Activated CD4-positive, alpha-beta T cell treated with anti-CD3 and anti-CD28 coated beads for 48 hours (primary cell): Measurements from ENCODE around the gene SLC35D2.

Source experiments
- DNase-seq: peaks from one replicate; pipeline ENCODE4 v3.0.0-alpha.2; 2020

The SLC35D2 gene

DNA sequence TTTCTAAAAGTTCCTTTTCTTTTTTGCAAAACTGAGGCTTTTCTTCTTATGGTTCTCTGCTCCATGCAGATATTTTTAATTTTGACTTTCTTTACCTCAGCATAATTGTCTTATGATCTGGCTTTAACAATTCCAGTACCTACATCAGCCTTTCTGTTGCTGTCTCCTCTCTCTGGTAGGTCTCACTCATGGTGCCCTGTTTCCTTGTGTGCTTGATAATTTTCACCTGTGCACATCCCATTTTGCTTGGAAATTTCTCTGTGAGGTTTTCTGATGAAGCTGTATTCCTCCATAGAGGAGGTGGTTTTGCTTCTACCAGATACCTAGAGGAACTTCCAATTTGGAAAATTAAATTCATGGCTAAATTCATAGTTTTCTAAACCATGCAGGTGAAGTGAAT is 79.3 kb downstream of the SLC35D2 start:
- no peak for DNase-seq

DNA sequence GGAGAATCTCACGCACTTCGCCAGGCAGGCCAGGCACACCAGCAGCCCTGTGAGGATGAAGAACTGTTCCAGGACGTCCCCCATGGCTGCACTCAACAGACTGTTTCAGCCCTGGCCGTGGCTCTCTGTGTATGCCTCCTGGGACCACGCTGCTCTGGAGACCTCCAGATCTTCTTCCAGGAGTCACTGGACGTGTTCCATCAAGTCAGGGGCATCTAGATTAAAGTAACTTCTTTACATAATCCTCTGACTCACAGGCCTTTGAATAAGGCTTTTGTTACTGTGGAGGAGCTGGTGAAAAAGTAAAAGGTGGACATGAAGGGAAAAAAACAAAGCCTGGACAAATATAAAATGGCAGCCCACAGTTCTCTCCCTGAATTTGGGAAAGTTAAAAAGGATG is 81.5 kb downstream of the SLC35D2 start, which contains the start of gene HSD17B3:
HSD17B3 (minus strand) TSS at position 156 of the 400 bp plus-strand sequence; CDS start at position 84, 72 bp downstream.
- DNase-seq: no peak

DNA sequence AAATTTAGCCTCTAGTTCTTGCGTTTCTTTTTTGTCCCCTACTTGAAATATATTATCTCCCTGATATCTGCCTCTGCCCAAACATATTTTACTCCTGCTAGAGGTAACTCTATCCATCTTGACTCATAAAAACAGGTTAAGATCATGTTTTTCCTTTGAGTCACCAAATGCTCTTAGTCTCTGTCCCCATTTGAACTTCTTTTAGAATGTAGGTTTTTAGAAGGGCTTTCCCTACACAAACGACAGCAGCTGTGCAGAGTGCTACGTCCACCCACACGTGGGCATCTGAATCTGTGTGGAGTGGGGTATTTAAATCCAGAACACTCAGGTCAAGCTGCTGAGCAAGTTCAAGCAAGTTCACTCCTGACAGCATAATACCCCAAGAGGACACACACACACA is 83.7 kb downstream of the SLC35D2 start:
- DNase-seq: no peak

DNA sequence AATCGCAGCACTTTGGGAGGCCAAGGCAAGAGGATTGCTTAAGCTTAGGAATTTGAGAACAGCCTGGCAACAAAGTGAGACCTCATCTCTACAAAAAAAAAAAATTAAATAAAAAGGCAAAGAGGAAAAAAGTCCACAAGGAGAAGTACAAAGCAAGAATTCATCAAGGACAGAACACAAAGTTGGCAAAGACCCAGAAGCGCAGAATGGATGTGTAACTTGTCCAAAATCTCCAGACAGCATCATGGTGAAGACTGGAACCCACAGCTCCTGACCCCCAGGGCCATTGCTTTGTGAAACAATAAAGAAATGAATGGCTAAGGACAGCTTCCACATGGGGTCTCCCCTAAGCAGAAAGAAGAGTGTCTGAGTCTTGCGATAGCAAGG is 89.4 kb downstream of the SLC35D2 start:
- DNase-seq: no peak

DNA sequence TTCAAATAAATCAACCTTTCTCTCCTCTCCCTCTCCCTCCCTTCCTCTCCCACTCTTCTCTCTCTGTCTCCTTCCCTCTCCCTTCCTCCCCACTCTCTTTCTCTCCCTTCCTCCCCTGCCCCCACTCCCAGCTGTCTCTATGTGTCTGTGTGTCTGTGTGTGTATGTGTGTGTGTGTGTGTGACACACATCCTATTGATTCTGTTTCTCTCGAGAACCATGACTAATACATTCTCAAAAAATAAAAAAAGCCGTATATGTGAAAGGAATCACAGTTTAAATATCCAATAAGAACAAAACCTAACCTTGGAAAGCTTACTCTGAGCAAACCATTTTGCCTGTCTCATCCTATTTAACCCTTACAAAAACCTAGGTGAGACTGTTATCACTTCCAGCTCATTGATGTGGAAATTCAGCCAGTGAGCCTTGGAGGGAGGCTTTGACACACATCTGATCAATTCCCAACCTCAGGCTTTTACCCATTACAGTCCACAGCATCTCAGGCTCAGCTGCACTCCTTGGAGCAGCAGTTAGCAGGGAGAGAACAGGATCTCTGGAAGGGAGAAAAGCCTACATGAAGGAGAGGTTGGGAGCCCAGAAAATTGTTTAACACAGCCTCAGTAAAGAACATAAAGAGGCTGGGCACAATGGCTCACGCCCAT is 89.9 kb downstream of the SLC35D2 start:
- DNase-seq: no peak

DNA sequence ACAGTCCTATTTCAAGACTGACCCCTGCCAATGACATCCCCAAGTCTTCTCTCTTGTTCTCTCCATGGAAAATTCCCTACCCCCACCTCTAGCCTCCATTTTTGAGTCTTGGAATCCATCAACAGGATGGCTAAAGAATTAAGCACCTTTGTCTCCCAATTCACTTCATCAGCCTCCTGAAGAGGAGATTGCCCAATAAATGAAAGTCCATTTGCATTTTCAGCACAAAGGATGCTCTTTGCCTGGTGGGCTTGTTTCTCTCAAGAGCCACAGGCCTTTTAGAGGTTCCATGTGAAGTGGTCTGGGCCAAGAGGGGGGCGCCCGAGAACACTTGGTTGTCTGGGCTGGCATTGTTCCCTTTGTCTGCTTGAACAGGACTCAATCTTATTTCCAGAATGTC is 94.1 kb downstream of the SLC35D2 start:
- DNase-seq: no peak

DNA sequence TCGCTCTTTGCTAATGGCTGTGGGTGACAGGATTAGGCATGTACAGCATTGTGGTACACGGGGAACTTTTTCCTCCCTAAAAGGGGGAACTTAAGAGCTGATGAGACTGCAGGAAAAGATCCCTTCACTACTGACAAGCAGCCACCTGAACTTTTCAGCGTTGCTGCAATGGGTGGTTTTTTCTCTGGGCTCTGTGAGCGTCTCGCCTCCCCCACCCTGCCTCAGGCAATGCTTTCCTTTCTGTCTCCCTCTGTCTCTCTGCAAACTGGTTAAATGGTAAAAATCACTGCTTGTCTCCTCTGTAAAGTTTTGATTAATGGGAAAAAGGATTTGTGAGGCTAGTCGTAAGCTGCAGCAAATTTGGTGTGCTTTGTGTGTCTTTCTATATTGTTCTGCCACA is 101.9 kb downstream of the SLC35D2 start:
- DNase-seq: no peak

DNA sequence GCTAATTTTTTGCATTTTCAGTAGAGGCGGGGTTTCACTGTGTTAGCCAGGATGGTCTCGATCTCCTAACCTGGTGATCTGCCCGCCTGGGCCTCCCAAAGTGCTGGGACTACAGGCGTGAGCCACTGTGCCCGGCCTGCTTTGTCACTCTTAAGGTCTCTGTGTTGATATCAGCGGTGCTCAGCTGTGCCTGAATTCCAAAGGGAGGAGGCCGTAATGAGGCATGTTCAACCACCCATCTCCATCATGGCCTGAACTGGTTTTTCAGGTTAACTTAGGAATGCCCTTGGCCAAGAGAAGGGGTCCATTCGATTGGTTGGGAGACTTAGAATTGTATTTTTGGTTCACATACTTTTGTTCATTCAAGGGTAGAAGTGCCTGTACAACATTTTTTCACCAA is 103.6 kb downstream of the SLC35D2 start:
- no peak for DNase-seq

DNA sequence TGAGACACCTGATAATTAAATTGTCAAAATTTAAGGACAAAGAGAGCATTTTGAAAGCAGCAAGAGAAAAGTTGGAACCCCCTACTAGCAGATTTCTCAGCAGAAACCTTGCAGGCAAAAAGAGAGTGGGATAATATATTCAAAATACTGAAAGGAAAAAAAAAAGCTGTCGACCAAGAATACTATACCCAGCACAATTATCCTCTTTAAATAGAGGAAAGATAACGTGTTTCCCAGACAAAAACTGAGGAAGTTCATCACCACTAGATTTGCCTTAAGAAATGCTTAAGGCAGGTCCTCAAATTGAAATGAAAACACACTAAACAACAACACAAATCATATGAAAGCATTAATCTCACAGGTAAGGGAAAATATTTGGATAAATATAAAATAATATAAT is 108.6 kb downstream of the SLC35D2 start:
- DNase-seq: no peak
